H1 (cell line): ENCODE results near the gene MTG1.

Experiments
- ATF3 ChIP-seq: IDR thresholded peaks from 2 replicates; pipeline ENCODE4 v1.6.1; 2011; ENCODE audit warnings: low read depth, mild to moderate bottlenecking, low read length; ENCODE audit not compliant: insufficient read depth
- CEBPB ChIP-seq: IDR thresholded peaks from 2 replicates; pipeline ENCODE4 v1.6.1; 2012; ENCODE audit warnings: low read depth, low read length
- GABPA ChIP-seq: IDR thresholded peaks from 2 replicates; pipeline ENCODE4 v1.6.1; 2011; ENCODE audit warnings: mild to moderate bottlenecking, low read length, moderate library complexity, borderline replicate concordance; ENCODE audit not compliant: insufficient read depth
- POLR2A ChIP-seq, 2 experiments: IDR thresholded peaks; 1 replicate in 1 of 2; 2 replicates in 1 of 2; pipeline ENCODE4 v1.6.1; 2011; ENCODE audit warnings: low read depth in 2 of 2, low read length in 2 of 2, mild to moderate bottlenecking in 2 of 2; ENCODE audit errors: control extremely low read depth in 1 of 2
- YY1 ChIP-seq: IDR thresholded peaks from 2 replicates; pipeline ENCODE4 v1.6.1; 2011; ENCODE audit warnings: low read depth, mild to moderate bottlenecking, low read length
- TF ChIP-seq, protein P1 (sequence below), 3 experiments: IDR thresholded peaks; 1 replicate in 2 of 3; 2 replicates in 1 of 3; pipeline versions ENCODE4 v1.5.1 to v1.6.1; 2011; ENCODE audit warnings: low read length in 3 of 3, mild to moderate bottlenecking in 3 of 3, inconsistent platforms in 2 of 3, low read depth in 1 of 3, moderate library complexity in 1 of 3; ENCODE audit not compliant: insufficient read depth in 1 of 3; ENCODE audit errors: control extremely low read depth in 1 of 3

GRCh38 chr10:133355991-133356390, 38.0 kb upstream of the MTG1 start:
- TF ChIP-seq, protein P1, sequence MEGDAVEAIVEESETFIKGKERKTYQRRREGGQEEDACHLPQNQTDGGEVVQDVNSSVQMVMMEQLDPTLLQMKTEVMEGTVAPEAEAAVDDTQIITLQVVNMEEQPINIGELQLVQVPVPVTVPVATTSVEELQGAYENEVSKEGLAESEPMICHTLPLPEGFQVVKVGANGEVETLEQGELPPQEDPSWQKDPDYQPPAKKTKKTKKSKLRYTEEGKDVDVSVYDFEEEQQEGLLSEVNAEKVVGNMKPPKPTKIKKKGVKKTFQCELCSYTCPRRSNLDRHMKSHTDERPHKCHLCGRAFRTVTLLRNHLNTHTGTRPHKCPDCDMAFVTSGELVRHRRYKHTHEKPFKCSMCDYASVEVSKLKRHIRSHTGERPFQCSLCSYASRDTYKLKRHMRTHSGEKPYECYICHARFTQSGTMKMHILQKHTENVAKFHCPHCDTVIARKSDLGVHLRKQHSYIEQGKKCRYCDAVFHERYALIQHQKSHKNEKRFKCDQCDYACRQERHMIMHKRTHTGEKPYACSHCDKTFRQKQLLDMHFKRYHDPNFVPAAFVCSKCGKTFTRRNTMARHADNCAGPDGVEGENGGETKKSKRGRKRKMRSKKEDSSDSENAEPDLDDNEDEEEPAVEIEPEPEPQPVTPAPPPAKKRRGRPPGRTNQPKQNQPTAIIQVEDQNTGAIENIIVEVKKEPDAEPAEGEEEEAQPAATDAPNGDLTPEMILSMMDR (IDR thresholded peaks at IDR 0.05; ENCODE audit: control extremely low read depth in 1 of 3, insufficient read depth in 1 of 3, low read depth in 1 of 3, low read length in 3 of 3), result no peak
- no peak for TF ChIP-seq POLR2A (IDR thresholded peaks at IDR 0.05; ENCODE audit: control extremely low read depth in 1 of 2, low read depth in 2 of 2, low read length in 2 of 2)
- TF ChIP-seq GABPA, result no peak
- TF ChIP-seq ATF3, result no peak
- TF ChIP-seq YY1, result no peak
- TF ChIP-seq CEBPB, result no peak
